Hematopoietic multipotent progenitor cell treated with erythropoietin and hydrocortisone succinate and interleukin-3 and kit ligand, for 8 days (in vitro differentiated cells): Measurements from ENCODE around the gene C5.

Experiments used
- DNase-seq: peaks from one replicate; pipeline ENCODE4 v3.0.0-alpha.2; 2015

Gene C5

DNA sequence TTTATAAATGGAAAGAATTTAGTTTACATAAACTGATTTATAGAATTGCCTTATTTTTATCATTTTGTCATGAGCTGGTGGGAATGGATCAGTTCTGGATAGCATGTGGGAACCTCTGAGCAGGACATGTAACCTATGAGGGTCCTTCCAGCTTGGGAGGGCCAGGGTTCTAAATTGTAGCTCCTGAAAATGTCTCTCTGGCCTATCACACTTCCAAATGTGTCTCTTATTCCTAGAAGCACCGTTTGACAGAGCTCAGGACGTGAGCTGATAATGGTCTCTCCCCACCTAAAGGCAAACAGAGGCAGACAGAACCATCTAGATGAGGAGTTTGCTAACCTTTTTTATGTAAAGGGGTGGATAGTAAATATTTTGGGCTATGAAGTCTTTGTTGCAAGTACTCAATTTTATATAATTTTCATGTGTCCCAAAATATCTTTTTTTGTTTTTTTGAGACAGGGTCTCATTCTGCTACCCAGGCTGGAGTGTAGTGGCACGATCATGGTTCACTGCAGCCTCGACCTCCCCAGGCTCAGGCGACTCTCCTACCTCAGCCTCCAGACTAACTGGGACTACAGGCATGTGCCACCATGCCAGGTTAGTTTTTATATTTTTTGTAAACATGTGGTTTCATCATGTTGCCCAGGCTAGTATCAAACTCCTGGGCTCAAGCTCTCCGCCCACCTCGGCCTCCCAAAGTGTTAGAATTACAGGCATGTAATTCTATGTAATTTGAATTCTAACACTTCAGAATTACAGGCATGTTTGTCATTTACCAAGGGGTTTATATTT lies 127.5 kb downstream of the C5 start:
- DNase-seq = no peak

DNA sequence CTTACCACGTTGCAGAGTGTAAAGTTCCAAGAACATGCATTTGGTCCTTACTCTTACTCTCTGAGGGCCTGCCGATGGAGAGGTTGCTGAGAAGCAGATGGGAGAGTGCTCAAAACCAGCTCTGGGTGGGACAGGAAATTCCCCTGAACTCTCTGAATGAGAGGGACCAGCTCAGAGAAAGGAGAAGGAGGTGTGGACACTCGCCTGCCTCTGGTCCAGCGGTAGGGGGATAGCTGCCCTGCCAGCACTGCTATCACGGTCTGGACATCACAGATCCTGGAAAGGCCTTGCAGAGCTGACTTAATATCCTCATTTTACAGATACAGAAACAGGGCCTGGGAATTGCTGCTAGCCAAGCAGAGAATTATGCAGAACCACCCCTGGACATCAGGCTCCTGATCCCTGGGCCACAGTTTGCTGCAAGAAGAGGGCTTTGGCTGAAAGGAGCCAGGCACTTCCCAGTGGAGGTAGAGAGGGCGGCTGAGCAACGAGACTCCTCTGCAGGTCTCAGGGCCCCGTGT lies 128.4 kb downstream of the C5 start:
- no peak for DNase-seq

DNA sequence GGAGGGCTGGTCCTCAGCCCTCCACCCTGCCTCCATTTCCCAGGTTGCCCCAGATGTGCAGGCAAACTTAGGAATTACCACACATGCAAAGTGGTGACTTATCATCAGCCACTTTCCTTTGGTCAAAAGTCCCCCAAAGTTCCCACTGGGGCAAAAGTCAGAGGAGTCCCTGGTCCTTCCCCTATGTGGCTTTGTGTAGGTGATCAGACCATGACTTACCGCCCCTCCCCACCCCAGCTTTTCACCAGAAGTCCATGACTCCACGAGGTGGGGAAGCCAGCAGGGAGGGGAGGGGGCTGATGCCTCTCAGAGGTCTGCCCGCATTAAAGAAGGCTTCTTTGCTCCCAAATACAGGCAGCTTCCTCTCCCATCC lies 129.3 kb downstream of the C5 start:
- DNase-seq = no peak

DNA sequence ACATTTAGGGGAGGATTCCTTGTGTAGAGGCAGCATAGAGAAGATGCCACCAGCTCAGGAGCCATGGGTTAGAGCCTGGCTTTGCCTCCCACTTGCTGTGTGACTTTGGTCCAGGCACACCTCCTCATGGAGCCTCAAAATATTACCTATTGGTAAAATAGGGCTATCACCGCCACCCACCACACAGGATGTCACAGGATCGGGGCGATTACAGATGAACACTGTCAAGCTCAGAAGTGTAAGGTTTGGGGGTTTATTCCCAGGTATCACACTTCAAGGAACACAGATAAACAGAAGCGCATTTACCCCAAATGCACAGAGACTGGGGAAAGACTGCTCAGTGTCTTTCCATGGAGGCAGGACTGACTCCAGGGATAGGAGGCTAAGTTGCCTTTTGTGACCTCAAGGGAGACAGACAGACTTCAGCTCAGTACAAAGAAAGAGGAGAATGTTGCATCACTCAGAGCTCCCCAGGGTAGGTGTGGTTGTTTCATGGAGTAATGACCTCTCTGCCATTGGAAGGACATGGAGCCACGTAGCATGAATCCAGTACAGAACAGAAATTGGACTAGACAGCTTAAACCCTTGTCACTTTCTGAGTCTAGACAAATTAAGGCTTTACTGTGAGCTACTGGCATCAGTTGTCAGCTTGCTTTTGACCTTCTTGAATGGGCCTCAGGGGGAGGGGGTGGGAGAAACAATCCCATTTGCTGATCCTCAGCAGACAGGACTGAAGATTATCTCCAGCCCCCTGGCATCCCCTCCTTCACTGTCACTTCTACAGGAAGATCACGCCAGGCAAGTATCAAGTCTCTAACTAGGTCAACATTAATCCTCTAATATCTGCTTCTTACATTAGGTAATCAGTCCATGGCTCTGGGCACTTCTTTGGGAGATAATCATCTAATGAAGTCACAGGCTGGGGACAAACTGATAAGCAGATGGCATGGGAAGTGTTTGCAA lies 130.0 kb downstream of the C5 start:
- DNase-seq = peak; percentile 55

DNA sequence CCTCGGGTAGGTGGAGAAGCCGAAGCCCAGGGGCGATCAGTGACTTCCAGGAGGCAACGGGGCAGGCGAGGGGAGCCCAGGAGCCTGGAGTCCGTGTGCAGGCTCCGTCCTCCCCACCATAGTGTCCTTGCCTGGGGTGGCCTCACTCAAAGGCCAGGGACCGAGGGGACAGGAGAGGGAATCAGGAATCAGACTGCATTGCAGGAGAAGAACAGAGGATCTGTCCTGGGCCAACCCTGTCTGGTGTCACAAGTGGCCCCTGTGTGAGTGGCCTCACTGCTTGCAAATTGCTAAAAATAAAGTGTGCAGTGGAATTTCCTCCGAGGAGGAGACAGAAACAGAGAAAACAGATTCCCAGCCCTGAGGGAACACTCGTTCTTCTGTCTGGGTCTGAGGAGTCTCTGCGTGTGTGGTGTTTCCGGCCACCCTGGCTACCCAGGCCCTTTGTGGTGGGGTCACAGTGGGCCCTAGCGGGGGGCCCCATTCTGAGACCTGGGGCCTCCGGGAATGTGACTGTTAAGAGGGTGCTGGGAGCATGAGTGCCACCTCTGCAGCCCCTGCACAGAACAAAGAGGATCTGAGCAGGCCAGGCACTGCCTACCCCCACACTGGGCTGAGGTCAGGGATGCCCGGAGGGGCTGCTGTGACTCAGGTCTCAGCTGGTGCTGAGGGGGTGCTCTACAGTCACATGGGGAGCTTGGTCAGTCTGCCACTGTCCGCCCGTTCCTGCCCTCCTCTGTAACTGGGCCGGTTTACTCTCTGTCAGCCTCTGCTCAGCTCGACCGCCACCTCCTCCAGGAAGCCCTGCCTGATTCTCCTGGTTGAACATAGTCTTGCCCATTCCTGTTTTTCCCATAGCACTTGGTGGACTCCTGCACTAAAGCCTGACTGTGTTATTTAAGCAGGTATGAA lies 130.9 kb downstream of the C5 start:
- DNase-seq = no peak

DNA sequence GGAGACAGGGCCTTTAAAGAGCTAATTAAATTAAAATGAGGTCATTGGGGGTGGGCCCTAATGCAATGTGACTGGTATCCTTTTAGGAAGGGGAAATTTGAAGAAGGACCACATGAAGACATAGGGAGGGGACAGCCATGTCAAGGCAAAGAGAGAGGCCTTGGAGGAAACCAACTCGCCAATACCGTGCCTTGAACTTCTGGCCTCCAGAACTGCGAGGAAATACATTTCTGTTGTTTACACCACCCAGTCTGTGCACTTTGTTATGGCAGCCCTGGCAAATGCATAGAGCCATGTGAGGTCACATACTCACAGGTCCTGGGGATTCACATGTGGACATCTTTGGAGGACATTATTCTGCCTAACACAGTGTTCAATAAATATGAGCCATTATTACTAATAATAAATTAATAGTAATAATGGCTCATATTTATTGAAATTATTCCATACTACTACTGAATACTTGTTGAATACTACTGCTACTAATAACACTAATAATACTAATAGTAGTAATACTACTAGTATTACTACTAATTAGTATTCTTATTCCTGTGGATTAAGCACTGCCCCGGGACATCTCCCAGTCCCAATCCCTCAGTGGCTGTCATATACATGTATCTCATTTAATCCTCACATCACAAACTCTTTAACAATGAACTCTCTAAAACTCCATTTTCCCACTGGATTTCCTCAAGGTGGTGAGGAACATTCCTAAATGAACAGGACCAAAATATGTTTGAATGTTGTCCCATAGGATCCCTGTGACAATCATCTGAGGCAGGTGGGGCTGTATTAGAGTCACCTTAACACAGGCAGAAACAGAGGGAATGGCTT lies 131.9 kb downstream of the C5 start:
- no peak for DNase-seq

DNA sequence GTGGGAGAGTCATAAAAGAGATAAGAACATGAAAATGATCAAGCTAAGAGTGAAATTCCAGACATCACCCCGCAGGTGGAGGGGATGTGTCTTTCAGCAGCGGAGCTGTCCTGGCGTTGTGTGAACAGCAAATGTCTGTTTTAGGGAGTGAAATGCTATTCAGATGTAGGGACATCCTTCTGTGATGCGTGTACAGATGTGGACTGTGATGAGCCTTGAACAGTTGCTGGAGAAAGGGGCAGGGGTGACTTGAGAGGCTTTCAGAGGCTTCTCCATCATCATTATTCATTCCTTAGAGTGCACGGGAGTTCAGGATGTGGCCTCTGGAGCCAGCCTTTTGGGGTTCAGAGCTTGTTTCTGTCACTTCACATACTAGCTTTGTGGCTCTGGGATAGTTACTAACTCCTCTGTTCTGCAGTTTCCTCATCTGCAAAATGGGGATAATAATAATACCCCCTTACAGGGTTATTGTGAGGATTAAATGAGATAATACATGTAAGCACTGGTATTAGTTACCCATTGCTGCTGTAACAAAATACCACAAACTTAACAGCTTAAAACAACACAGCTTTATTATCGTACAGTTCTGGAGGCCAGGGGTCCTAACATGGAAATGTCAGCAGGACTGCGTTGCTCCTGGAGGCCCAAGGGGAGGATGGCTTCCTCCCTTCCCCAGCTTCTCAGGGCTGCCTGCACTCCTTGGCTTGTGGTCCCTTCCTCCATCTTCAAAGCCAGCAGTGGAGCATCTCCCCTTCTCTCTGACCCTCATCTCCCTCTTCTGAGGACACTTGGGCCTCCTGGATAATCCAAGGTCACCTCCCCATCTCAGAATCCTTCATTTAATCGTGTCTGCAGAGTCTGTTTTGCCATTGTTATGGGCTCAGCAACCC lies 132.8 kb downstream of the C5 start:
- no peak for DNase-seq

DNA sequence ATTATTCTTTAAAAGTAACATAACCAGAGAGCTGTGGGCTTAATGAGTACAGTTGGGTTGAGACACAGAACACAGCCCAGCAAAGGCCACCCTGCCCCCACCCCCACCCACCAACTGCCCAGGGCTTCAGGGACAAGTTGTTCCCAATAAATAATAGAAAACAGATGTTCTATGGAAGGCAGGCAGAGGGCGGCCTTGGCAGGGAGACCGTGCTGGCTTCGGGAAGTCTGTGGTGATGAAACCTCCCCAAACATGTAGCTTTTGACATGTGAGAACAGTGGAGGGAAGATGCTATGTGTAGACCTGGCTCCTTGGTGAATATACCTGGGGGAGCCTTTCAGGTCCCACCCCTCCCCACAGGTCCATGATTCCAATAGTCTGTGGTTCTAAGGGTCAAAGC lies 133.5 kb downstream of the C5 start:
- DNase-seq = no peak

DNA sequence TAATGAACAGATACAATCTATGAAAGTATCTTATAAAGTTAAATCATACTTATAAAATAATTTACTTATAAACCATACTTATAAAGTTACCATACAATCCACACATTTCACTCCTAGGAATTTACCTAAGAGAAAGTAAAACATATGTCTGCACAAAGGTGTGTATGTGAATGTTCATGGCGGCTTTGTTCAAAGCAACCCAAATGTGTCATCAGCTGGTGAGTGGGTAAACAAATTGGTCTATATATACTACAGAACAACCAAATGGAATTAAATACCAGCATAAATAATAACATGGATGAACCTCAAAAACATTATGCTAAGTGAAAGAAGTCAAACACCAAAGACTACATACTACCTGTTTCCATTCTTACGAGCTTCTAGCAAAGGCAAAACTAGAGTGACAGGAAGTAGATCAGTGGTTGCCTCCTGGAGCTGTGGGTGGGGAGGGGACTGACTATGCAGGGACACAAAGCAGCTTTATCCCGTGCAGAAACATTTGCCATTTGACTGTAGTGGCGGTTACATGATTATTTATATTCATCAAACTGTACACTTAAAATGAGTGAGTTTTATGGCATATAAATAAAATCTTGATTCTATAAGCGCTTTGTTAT lies 134.1 kb downstream of the C5 start:
- DNase-seq = no peak

DNA sequence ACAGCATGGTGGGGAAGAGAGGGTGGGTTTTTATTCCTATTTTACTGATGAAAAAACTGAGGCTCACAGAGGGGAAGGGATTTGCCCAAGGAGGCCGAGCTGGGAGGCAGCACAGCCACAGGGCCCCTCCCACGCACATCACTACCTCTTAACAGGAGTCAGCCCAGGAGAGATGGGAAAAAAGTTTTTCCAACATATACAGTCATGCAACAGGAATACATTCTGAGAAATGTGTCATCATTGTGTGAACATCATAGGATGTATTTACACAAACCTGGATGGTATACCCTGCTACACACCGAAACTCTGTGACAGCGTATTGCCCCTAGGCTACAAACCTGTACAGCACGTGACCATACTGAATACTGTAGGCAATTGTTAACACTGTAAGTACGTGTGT lies 135.1 kb downstream of the C5 start:
- DNase-seq = no peak

DNA sequence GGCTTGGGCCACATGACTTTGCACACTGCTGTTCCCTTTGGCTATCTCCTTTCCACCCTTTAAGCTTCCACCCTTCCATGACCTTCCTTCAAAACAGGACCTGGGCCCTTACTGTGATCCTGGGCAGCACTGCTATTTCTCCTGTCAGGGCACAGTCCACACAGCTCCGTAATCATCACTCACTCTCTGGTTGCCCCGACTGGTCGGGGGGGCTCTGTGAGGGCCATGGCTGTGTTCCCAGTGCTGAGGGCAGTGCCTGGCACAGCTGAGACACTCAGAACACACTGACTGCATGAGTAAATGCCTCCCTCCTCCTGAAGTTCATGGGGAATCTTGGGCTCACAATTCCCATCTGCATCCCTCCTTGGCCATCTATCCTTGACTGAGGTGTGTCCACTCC lies 135.7 kb downstream of the C5 start:
- no peak for DNase-seq

DNA sequence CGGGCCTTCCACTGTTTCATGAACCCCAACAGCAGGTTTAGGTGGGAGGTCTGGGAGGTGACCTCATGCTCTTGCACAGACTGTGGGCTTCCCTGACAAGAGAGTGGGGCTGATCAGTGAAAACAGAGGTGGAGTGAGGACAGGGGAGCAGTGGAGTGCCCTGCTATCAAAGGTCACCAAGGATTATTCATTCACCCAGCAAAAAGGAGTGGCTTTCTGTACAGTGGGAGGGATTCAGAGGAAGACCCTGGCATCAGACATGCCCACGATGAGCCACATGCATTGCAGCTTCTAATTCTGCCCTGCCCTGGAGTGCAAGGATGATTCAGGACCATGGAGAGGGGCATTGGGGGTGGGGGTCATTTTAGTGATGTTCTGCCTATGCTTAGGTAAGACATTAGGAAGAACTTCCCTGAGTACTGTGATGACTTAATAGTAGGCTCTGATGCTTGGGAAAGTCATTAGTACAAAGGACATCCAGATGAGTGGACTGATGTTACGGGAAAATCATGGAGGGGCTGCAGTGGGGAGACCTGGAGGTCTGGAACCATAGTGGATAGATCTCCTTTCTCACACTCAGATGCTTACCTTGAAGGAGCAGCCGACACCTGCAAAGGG lies 136.3 kb downstream of the C5 start:
- DNase-seq = no peak

DNA sequence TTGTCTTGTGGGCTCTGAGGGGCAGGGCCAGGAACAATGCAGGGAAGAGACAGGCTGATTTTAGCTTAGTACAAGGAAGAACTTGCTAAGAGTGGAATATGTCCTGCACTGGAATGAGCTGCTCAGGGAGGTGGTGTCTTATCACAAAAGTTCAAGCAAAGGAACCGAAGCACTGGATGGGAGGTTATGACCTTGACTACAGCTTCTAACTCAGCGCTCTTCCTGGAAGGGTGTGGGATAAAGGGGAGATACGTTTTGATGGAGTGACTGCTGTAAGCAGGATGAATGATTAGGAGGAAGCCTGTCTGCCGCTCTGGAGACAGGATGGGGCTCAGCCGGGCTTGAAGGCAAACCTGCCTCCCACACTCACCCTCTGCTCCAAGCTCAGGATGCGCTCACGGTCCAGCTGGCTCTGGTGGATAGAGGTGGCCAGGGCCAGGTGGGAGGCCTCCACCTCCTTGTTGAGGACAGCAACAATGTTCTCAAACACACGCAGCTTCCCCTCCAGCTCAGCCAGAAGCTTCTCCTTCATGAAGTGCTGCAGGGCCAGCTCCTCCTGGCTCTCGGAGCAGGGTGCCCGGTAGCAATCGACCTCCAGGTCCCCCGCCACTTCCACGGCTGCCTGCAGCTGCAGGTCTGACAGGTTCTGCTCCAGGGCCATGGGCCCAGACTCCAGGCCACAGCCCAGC lies 137.0 kb downstream of the C5 start:
- no peak for DNase-seq

DNA sequence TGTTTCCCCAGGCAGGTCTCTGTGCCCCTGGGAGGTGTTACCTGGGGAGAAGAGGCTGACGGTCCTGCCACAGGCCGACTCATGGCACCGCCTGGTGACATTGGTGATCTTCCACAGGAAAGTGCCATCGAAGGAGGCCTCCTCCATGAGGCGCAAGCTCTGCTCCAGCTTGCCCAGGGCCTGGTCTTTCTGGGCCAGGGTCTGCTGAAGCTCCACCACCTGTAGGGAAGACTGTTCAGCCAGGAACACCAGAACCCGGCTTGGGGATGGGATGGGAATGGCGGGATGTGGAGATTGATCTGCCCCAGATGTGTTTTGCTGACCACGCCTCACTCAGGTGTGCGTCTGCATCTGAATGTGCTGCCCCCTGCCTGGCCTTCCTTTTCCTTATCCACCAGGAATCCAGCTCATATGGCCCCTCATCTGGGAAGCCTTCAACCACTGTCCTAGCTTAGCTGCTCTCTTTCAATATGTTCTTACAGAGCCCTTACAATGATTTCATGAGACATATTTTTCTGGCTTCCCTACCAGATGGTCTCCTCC lies 138.7 kb downstream of the C5 start:
- no peak for DNase-seq

DNA sequence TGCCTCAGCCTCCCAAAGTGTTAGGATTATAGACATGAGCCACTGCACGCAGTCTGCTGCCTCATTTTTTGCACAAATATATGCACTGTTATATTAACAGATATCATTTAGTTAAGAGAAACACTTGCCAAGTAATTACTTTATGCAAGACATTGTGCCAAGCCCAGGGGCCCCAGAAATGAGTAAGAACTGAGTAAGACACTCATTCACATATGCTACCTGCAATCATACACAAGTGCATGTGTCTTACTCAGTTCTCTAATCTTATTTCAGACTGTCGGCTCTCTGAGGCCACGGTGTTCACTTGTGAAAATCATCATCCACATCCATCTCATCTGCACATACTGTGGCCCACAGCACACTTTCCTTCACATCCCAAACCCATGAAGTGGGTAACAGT lies 139.4 kb downstream of the C5 start:
- no peak for DNase-seq

DNA sequence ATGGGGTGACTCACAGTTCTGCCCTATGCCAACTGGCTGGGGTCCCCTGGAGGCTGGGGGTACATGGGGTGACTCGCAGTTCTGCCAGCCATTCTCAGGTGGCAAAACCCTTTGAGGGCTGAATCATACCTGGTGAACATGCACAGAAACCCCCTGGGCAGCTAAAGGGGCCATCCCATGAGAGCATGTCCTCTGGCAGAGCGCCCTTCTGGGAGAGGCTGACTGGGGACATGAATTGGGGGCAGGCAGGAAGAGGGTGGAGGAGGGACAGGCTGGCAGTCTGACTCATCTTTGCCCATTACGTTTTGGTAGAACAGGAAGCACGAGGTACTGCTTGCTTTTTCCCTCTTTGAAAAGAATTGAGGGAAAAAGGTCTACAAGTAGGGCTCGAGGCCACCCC lies 140.2 kb downstream of the C5 start:
- peak; percentile 22 for DNase-seq

DNA sequence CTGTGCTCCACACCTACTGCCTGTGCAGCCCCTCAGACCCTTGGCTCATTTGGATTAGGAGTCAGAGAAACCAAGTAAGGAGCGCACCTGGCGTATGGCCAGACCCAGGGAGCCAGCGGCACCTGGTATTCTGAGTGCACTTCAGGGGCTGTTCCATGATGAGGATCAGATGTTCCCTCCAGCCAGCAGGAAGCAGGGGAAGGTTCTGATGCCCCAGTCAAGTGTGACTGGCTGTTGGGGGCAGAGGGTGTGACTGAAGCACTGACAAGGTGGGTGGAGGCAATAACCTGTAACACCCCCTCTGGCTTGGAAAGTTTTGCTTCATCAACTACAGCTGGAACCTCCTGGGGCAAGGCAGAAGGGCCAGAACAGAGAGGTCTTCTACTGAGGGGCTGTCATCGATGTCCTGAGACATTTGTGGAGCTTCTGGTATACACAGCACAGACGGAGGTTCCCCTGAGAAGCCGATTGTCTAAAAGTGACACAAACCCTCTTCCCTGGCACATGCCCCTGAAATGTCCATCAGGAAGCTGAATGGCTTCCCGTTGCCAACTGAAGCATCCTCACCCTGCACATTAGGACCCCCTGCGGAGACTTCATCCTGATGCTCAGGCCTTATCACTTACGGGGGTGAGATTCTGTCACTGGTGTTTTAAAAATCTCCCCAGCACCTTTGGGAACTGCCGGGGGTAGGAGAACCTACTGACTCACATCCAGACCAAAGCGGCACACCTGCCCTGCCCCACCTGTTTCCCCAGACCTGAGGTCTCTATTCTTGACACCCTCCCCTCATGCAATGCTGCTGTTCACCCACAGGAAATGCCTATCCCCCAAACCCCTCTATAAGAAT lies 144.5 kb downstream of the C5 start:
- no peak for DNase-seq

DNA sequence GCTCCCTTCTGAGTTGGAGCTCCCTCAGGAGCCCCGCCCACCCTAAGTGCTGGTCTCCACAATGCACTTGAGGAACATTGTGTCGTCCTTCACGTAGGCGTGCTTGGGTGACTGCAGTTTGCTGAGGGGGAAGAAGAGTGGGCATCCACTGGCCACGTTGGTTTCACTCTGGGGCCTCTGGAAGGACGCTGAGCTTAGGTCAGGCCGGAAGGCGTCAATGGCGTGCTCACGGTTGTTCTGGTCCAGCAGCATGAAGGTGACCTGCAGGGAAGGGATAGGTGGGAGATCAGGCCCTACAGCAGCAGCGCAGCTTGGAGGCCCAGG lies 145.1 kb downstream of the C5 start:
- no peak for DNase-seq
